ENCODE measurements around the gene CYP2C9. TPM values are rescaled to one million over a fixed set of nuclear protein-coding genes. Genes with fewer than 3 reads are reported as not detected.
"Not testable (repeated sequence)": the region's sequence is repeated elsewhere in the genome, so short reads cannot be mapped to it uniquely, and the experiment has no call there.

Gene CYP2C9
- total RNA-seq (not detected), polyA plus RNA-seq (ENCODE audit: insufficient read depth in 1 of 8, insufficient read length in 8 of 8, low replicate concordance in 1 of 8) (1 to 10 TPM in 2 of 8 donors, under 1 TPM in 1, not detected in 5; 0.11 to 2.2 (median 1.3) TPM)
- long read RNA-seq, donor 1: 0 reads
- long read RNA-seq, donor 2: 0 reads
- long read RNA-seq, donor 3: 0 reads
- long read RNA-seq, donor 4: 0 reads
- long read RNA-seq, donor 5: 0 reads
- long read RNA-seq, donor 6: 0 reads
- long read RNA-seq, donor 7: 0 reads
- long read RNA-seq, donor 8: 0 reads
- long read RNA-seq, donor 9: 0 reads
- long read RNA-seq, donor 10: 0 reads
- long read RNA-seq, donor 11: 0 reads

GRCh38 chr10:94938383-94938782, at the start of gene CYP2C9:
Gene CYP2C9, plus strand, starts transcription at chr10:94938658. Its CDS starts 25 bp downstream, at chr10:94938683.
- WGBS (ENCODE audit: insufficient coverage): no CpG with 5 or more reads among the region's 2 CpGs
- Histone ChIP-seq H3K27ac (ENCODE audit: low read length) (no peak within 1 kb of the TSS), H3K4me3 (ENCODE audit: low read length) (no peak within 1 kb of the TSS), H3K4me1 (ENCODE audit: control insufficient read depth, insufficient read depth, low read length) (no peaks in the 10 kb centered on the region), H3K36me3 (ENCODE audit: control insufficient read depth, insufficient read depth, low read length) (no peaks in the 10 kb centered on the region), H3K9me3 (replicated peaks; ENCODE audit: control insufficient read depth, low read depth, low read length) (peaks cover 2% of the 10 kb centered on the region), H3K27me3 (ENCODE audit: control insufficient read depth, insufficient read depth, low read length) (no peaks in the 10 kb centered on the region)
- no peak for DNase-seq

DNA sequence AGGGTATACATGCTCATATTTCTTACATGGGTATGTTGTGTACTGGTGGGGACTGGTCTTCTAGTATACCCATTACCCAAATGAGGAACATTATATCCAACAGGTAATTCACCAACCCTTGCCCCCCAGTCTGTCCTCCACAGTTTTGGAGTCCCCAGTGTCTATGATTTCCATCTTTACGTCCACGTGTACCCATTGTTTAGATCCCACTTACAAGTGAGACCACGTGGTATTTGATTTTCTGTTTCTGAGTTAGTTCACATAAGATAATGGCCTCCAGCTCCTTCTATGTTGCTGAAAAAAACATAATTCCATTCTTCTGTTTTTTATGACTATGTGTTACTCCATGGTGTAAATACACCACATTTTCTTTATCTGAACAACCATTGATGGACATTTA, 49.3 kb upstream of the CYP2C9 start:
- Histone ChIP-seq H3K27me3 (ENCODE audit: control insufficient read depth, insufficient read depth, low read length) (no peaks in the 10 kb centered on the region), H3K36me3 (ENCODE audit: control insufficient read depth, insufficient read depth, low read length) (no peaks in the 10 kb centered on the region), H3K9me3 (replicated peaks; ENCODE audit: control insufficient read depth, low read depth, low read length) (peaks cover 5% of the 10 kb centered on the region), H3K27ac (ENCODE audit: low read length) (no peak overlapping the region), H3K4me1 (ENCODE audit: control insufficient read depth, insufficient read depth, low read length) (no peaks in the 10 kb centered on the region), H3K4me3 (ENCODE audit: low read length) (no peak overlapping the region)
- DNase-seq: no peak
- WGBS (ENCODE audit: insufficient coverage): no CpG with 5 or more reads among the region's 3 CpGs

- WGBS (ENCODE audit: insufficient coverage): 92% methylated on average over 4 of the region's 4 CpGs
- peaks cover 5% of the 10 kb centered on the region for H3K9me3 ChIP-seq (replicated peaks; ENCODE audit: control insufficient read depth, low read depth, low read length)
- H3K27me3 ChIP-seq (ENCODE audit: control insufficient read depth, insufficient read depth, low read length): no peaks in the 10 kb centered on the region
- H3K36me3 ChIP-seq (ENCODE audit: control insufficient read depth, insufficient read depth, low read length): no peaks in the 10 kb centered on the region
- no peaks in the 10 kb centered on the region for H3K4me1 ChIP-seq (ENCODE audit: control insufficient read depth, insufficient read depth, low read length)
- no peak overlapping the region for H3K27ac ChIP-seq (ENCODE audit: low read length)
- DNase-seq: no peak
- no peak overlapping the region for H3K4me3 ChIP-seq (ENCODE audit: low read length)
Measured at GRCh38 chr10:94890264-94891022, 48.0 kb upstream of the CYP2C9 start.

DNA sequence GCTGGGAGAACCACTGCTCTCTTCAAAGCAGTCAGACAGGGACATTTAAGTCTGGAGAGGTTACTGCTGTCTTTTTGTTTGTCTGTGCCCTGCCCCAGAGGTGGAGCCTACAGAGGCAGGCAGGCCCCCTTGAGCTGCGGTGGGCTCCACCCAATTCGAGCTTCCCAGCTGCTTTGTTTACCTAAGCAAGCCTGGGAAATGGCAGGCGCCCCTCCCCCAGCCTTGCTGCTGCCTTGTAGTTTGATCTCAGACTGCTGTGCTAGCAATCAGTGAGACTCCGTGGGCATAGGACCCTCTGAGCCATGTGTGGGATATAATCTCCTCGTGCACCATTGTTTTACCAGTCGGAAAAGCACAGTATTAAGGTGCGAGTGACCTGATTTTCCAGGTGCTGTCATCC, 40.0 kb upstream of the CYP2C9 start:
- H3K4me3 ChIP-seq (ENCODE audit: low read length); H3K36me3 ChIP-seq (ENCODE audit: control insufficient read depth, insufficient read depth, low read length); H3K27me3 ChIP-seq (ENCODE audit: control insufficient read depth, insufficient read depth, low read length); H3K27ac ChIP-seq (ENCODE audit: low read length); H3K9me3 ChIP-seq (replicated peaks; ENCODE audit: control insufficient read depth, low read depth, low read length); DNase-seq; H3K4me1 ChIP-seq (ENCODE audit: control insufficient read depth, insufficient read depth, low read length): not testable (repeated sequence)
- WGBS (ENCODE audit: insufficient coverage): 65% methylated on average over 4 of the region's 7 CpGs

DNA sequence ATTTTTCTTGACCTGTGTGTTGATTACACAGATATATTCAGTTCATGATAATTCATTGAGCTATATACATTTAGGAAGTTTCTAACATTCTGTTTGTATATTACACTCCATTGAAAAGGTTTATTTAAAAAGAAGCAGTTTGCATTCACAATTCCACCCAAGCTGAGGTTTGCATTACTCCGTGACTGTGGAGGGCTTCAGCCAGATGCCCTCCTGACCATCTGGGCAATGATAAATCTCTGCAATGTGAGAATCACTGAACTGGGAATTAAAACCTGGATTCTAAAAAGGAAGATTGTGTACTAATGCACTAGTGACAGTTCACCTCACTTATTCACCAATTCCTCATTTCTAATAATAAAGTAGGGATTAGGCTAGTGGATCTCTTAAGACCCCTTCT, 36.4 kb upstream of the CYP2C9 start:
- peaks cover 2% of the 10 kb centered on the region for H3K9me3 ChIP-seq (replicated peaks; ENCODE audit: control insufficient read depth, low read depth, low read length)
- no peak for DNase-seq
- H3K4me3 ChIP-seq (ENCODE audit: low read length): no peak overlapping the region
- no peaks in the 10 kb centered on the region for H3K27me3 ChIP-seq (ENCODE audit: control insufficient read depth, insufficient read depth, low read length)
- no peaks in the 10 kb centered on the region for H3K36me3 ChIP-seq (ENCODE audit: control insufficient read depth, insufficient read depth, low read length)
- WGBS (ENCODE audit: insufficient coverage): no CpG with 5 or more reads among the region's 1 CpG
- H3K4me1 ChIP-seq (ENCODE audit: control insufficient read depth, insufficient read depth, low read length): no peaks in the 10 kb centered on the region
- H3K27ac ChIP-seq (ENCODE audit: low read length): no peak overlapping the region

GRCh38 chr10:94902570-94902969, 35.9 kb upstream of the CYP2C9 start:
- no peak for DNase-seq
- Histone ChIP-seq H3K9me3 (replicated peaks; ENCODE audit: control insufficient read depth, low read depth, low read length) (peaks cover 2% of the 10 kb centered on the region), H3K4me3 (ENCODE audit: low read length) (no peak overlapping the region), H3K4me1 (ENCODE audit: control insufficient read depth, insufficient read depth, low read length) (no peaks in the 10 kb centered on the region), H3K36me3 (ENCODE audit: control insufficient read depth, insufficient read depth, low read length) (no peaks in the 10 kb centered on the region), H3K27ac (ENCODE audit: low read length) (no peak overlapping the region), H3K27me3 (ENCODE audit: control insufficient read depth, insufficient read depth, low read length) (no peaks in the 10 kb centered on the region)
- no CpG with 5 or more reads among the region's 1 CpG for WGBS (ENCODE audit: insufficient coverage)

DNA sequence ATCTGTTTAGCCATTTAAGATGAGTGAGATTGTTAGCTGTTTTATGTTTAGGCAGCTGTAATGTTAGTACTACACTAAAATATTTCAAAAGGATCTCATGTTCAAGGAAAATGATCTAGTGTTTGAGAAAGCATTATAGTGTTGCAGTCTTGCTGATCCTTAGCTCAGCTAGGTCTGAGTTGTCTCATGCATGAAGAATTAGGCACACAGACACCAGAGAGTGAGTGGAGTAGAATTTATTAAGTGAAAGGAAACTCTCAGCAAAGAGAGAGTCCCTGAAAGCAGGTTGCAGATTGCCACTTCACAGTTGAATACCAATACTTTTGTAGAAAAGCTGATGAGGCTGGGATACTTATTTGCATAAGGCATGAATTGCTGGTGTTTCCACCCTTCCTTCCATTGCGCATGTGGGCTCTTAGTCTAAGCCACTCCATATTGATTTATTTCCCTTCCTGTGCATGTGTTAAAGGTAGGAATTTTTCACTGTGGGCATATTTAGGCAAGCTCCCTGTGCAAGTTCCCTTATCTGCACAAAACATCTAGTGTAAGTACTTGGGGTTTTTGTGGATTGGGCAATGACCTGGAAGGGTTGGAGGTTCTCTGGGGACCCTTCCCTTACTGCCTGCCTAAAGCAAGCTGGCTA, 33.8 kb upstream of the CYP2C9 start:
- not testable (repeated sequence) for H3K27ac ChIP-seq (ENCODE audit: low read length); DNase-seq; H3K36me3 ChIP-seq (ENCODE audit: control insufficient read depth, insufficient read depth, low read length); H3K4me3 ChIP-seq (ENCODE audit: low read length); H3K9me3 ChIP-seq (replicated peaks; ENCODE audit: control insufficient read depth, low read depth, low read length); H3K4me1 ChIP-seq (ENCODE audit: control insufficient read depth, insufficient read depth, low read length); H3K27me3 ChIP-seq (ENCODE audit: control insufficient read depth, insufficient read depth, low read length)
- whole genome bisulfite sequencing (ENCODE audit: insufficient coverage): no CpG with 5 or more reads among the region's 1 CpG

DNA sequence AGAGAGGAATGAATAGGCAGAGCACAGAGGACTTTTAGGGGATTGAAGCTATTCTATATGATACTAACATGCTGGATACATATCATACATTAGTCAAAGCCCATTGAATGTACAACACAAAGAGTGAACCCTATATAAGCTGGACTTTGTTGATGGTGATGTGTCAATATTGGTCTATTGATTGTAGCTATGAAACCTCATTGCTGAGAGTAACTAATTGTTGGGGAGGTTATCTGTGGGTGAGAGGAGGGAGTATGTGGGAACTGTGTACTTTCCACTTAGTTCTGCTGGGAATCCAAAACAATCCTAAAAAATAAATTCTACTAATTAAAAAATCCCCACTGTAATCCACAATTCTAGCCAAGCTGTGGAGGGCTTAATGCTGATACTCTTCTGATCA, 22.0 kb upstream of the CYP2C9 start:
- no peaks in the 10 kb centered on the region for H3K36me3 ChIP-seq (ENCODE audit: control insufficient read depth, insufficient read depth, low read length)
- no peak overlapping the region for H3K27ac ChIP-seq (ENCODE audit: low read length)
- no peak overlapping the region for H3K4me3 ChIP-seq (ENCODE audit: low read length)
- H3K27me3 ChIP-seq (ENCODE audit: control insufficient read depth, insufficient read depth, low read length): no peaks in the 10 kb centered on the region
- H3K9me3 ChIP-seq (replicated peaks; ENCODE audit: control insufficient read depth, low read depth, low read length): peaks cover 11% of the 10 kb centered on the region
- DNase-seq: no peak
- H3K4me1 ChIP-seq (ENCODE audit: control insufficient read depth, insufficient read depth, low read length): no peaks in the 10 kb centered on the region

DNA sequence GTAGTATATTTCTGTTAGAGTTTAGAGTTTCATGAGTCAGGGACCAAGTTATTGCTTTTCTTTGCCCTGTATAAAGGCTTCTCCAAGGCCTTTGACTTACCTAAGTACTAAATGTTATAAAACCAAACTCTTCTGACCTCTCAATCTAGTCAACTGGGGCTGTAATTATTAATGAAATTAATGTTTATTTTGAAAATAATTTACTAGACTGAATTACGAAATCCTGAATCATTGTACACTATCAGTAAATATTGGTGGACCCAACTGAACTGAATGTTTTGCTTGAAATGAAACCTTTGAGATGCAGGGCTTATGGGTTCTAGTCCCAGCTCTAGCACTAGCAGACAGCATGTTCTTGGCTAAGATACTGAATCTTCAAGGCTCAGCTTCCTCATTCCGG, 1.7 kb upstream of the CYP2C9 start:
- no peak overlapping the region for H3K27ac ChIP-seq (ENCODE audit: low read length)
- H3K27me3 ChIP-seq (ENCODE audit: control insufficient read depth, insufficient read depth, low read length): no peaks in the 10 kb centered on the region
- no peaks in the 10 kb centered on the region for H3K36me3 ChIP-seq (ENCODE audit: control insufficient read depth, insufficient read depth, low read length)
- no peak for DNase-seq
- H3K4me1 ChIP-seq (ENCODE audit: control insufficient read depth, insufficient read depth, low read length): no peaks in the 10 kb centered on the region
- no peak overlapping the region for H3K4me3 ChIP-seq (ENCODE audit: low read length)
- H3K9me3 ChIP-seq (replicated peaks; ENCODE audit: control insufficient read depth, low read depth, low read length): peaks cover 2% of the 10 kb centered on the region
- WGBS (ENCODE audit: insufficient coverage): 57% methylated on average over 1 of the region's 2 CpGs

- WGBS (ENCODE audit: insufficient coverage): no CpG with 5 or more reads among the region's 5 CpGs
Measured at GRCh38 chr10:94943432-94944103, 5.1 kb downstream of the CYP2C9 start.

More at GRCh38 chr10:94943432-94944103, 5.1 kb downstream of the CYP2C9 start:
- not testable (repeated sequence) for H3K9me3 ChIP-seq (replicated peaks; ENCODE audit: control insufficient read depth, low read depth, low read length); DNase-seq; H3K36me3 ChIP-seq (ENCODE audit: control insufficient read depth, insufficient read depth, low read length); H3K4me3 ChIP-seq (ENCODE audit: low read length); H3K27me3 ChIP-seq (ENCODE audit: control insufficient read depth, insufficient read depth, low read length); H3K27ac ChIP-seq (ENCODE audit: low read length); H3K4me1 ChIP-seq (ENCODE audit: control insufficient read depth, insufficient read depth, low read length)

All from muscle of leg (tissue), 16 donors.